ENCODE results near the gene TBC1D4.

- TF ChIP-seq CTCF (IDR thresholded peaks at IDR 0.05), result no peak
- TF ChIP-seq ZFX (IDR thresholded peaks at IDR 0.05; ENCODE audit: borderline replicate concordance), result no peak
Observed at GRCh38 chr13:75251188-75251587, 230.8 kb downstream of the TBC1D4 start.

Measured in 22Rv1 (cell line).